Breast epithelium (tissue), 4 donors: Measurements from ENCODE around the gene LAMA1. TPM values are rescaled to one million over a fixed set of nuclear protein-coding genes. Genes with fewer than 3 reads are reported as not detected.

Source experiments
- DNase-seq, 2 donors: peaks; one replicate each; pipeline ENCODE4 v3.0.0-alpha.2; 2019; ENCODE audit warnings: low spot score in 2 of 2
- H3K27ac ChIP-seq, 2 donors: fragments of 200-600 bp; sonication (generic) in 1 of 2; one replicate each; pipeline ENCODE4 v1.5.1; 2016 to 2019; ENCODE audit warnings: mild to moderate bottlenecking in 1 of 2
- H3K27me3 ChIP-seq, 2 donors: fragments of 200-600 bp; sonication (generic) in 1 of 2; one replicate each; pipeline versions ENCODE4 v1.5.1 to v1.6.0; 2017 to 2019; ENCODE audit warnings: control low read depth in 1 of 2, mild to moderate bottlenecking in 1 of 2
- H3K36me3 ChIP-seq: fragments of 200-600 bp; one replicate; pipeline ENCODE4 v1.5.1; 2019
- H3K4me1 ChIP-seq, 2 donors: fragments of 200-600 bp; sonication (generic); one replicate each; pipeline ENCODE4 v1.5.1; 2016 to 2019; ENCODE audit warnings: control low read depth in 1 of 2
- H3K4me3 ChIP-seq, 3 donors: fragments of 200-600 bp; sonication (generic); 1 replicate in 2 of 3; 2 replicates in 1 of 3; pipeline ENCODE4 v1.5.1; 2016 to 2019; ENCODE audit warnings: mild to moderate bottlenecking in 3 of 3, moderate library complexity in 2 of 3
- H3K9me3 ChIP-seq, 2 donors: fragments of 200-600 bp; sonication (generic) in 1 of 2; one replicate each; pipeline ENCODE4 v1.5.1; 2016 to 2019; ENCODE audit warnings: control low read depth in 1 of 2
- POLR2A ChIP-seq: fragments of 450-650 bp; IDR thresholded peaks from one replicate; pipeline ENCODE4 v1.6.1; 2016; ENCODE audit warnings: antibody characterized with exemption, mild to moderate bottlenecking, moderate library complexity
- POLR2AphosphoS5 ChIP-seq, 3 donors: sonication (generic); formaldehyde crosslinking; IDR thresholded peaks; one replicate each; pipeline ENCODE4 v1.6.1; 2017; ENCODE audit warnings: antibody characterized with exemption in 3 of 3
- intact Hi-C: fragments of 100-400 bp; cut with DNase I; formaldehyde crosslinking; loops from one replicate; pipeline ENCODE4 v1.15.1; 2023; ENCODE audit warnings: low total_unique reads
- total RNA-seq, 3 donors: library from RNA; depleted of rRNA; stranded (reverse); fragments of >200 nt; gene quantifications; one replicate each; pipeline ENCODE4 v1.1.0, GENCODE V29; 2016
- TF ChIP-seq, protein P1 (sequence below), 3 donors: fragments of 450-650 bp; IDR thresholded peaks; one replicate each; pipeline ENCODE4 v1.5.1; 2016 to 2017; ENCODE audit warnings: antibody characterized with exemption in 3 of 3, mild to moderate bottlenecking in 3 of 3, moderate library complexity in 3 of 3

The LAMA1 gene
- total RNA-seq, 3 donors from 2014 or later, result 0.48 to 14.7 (median 10.2) TPM

- H3K9me3 ChIP-seq, result no peaks in the 10 kb centered on the region
- H3K27ac ChIP-seq, result no peak overlapping the region
- no peaks in the 10 kb centered on the region for H3K4me1 ChIP-seq
- no peak for DNase-seq
- no peaks in the 10 kb centered on the region for H3K36me3 ChIP-seq
- intact Hi-C loops, result no loop called here
- H3K4me3 ChIP-seq, result no peak overlapping the region
- no peaks in the 10 kb centered on the region for H3K27me3 ChIP-seq
- TF ChIP-seq POLR2A (no peak), POLR2AphosphoS5 (IDR thresholded peaks at IDR 0.05) (no peak)
- TF ChIP-seq, protein P1, sequence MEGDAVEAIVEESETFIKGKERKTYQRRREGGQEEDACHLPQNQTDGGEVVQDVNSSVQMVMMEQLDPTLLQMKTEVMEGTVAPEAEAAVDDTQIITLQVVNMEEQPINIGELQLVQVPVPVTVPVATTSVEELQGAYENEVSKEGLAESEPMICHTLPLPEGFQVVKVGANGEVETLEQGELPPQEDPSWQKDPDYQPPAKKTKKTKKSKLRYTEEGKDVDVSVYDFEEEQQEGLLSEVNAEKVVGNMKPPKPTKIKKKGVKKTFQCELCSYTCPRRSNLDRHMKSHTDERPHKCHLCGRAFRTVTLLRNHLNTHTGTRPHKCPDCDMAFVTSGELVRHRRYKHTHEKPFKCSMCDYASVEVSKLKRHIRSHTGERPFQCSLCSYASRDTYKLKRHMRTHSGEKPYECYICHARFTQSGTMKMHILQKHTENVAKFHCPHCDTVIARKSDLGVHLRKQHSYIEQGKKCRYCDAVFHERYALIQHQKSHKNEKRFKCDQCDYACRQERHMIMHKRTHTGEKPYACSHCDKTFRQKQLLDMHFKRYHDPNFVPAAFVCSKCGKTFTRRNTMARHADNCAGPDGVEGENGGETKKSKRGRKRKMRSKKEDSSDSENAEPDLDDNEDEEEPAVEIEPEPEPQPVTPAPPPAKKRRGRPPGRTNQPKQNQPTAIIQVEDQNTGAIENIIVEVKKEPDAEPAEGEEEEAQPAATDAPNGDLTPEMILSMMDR (IDR thresholded peaks at IDR 0.05), result no peak
Observed at GRCh38 chr18:7002107-7002506, 115.5 kb downstream of the LAMA1 start.

DNA sequence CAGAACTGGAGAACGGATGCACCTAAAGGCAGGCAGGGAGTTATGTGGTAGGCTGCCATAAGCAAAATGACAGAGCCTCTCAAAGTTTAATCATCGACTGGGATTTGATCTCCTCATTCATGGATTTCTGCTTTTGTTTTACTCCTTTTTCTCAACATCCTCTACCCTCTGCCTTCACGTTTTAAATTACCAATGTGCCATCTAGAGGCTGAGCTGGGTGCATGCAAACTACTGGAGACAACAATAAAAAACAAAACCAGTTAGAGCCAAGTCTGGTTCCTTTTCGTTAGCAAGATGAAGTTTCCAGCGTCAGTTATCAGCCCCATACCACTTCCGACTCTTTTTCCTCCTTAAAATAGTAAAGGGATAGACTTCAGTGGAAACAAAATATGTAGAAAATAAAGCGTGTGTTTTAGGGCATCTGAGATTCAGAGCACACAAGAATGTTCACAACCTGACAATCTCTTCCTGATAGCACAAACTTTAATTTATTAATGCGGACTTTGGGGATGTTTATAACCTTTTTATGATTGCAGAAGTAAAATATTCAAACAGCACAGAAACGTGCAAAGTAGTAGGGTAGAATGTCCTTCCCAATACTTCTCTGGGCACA, 117.0 kb downstream of the LAMA1 start:
- intact Hi-C loops, result no loop called here
- H3K27me3 ChIP-seq, result no peaks in the 10 kb centered on the region
- H3K4me1 ChIP-seq, result no peaks in the 10 kb centered on the region
- DNase-seq, result no peak
- H3K27ac ChIP-seq, result no peak overlapping the region
- no peaks in the 10 kb centered on the region for H3K9me3 ChIP-seq
- no peak overlapping the region for H3K4me3 ChIP-seq
- no peaks in the 10 kb centered on the region for H3K36me3 ChIP-seq
- TF ChIP-seq, protein P1 (IDR thresholded peaks at IDR 0.05), result peak in 1 of 3 donors; percentile 30
- TF ChIP-seq POLR2AphosphoS5 (IDR thresholded peaks at IDR 0.05), result no peak

DNA sequence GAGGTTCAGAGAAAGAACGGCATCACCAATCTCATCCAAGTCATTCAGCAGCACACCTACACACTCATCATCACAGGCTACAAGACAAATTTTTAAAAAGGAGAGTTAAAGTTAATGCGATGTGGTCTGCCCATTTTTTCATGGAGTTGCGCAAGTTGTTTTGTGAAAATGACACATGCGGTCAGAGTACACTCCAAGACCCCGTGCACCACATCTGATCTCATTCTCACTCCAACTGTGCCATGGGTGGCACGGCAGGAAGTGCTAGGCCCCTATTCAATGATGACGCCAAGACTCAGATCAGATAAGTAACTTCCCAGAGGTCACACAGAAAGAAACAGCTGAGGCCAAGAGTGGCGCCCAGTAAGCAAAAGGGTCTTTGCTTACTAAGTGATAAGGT, 119.8 kb downstream of the LAMA1 start:
- Histone ChIP-seq H3K27ac (no peak overlapping the region), H3K9me3 (no peaks in the 10 kb centered on the region), H3K4me3 (no peak overlapping the region), H3K27me3 (no peaks in the 10 kb centered on the region), H3K36me3 (no peaks in the 10 kb centered on the region), H3K4me1 (no peaks in the 10 kb centered on the region)
- TF ChIP-seq, protein P1 (IDR thresholded peaks at IDR 0.05), result no peak
- no peak for TF ChIP-seq POLR2A
- no peak for TF ChIP-seq POLR2AphosphoS5 (IDR thresholded peaks at IDR 0.05)
- no peak for DNase-seq
- intact Hi-C loops, result no loop called here

DNA sequence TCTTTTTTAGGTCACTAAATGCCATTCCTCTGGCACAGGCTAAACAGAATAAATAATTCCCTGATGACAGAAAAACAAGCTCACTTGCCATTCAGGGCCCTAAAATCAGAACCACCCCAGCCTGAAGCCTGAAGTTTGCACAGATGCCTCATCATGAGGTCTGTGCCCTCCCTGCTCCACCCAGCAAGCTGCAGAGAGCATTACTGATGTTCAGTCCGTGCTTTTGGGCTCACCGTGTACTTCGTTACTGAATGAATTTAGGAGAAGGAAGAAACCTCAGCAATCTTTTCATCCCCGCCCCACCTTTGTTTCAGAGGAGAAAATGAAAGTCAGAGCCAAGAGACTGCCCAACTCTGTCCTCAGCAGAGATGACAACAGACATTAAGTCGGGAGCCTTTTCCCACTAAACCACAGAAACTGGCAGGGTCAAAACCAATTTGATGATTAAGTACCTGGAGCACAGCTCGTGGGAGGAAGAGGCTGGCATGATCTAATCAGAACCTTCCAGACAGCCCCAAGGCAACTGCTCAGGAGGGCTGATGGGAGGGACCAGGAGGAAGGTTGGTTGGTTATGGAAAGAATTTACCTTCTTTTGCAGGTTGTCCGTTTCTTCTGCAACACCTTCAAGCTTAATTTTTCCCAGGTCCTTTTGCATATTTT, 122.7 kb downstream of the LAMA1 start:
- Histone ChIP-seq H3K27me3 (no peaks in the 10 kb centered on the region), H3K4me3 (peak overlapping the region in 2 of 3 donors; percentile 26 to 38), H3K4me1 (no peaks in the 10 kb centered on the region), H3K36me3 (no peaks in the 10 kb centered on the region), H3K9me3 (no peaks in the 10 kb centered on the region), H3K27ac (peak overlapping the region; percentile 64 to 69)
- intact Hi-C loops, result no loop called here
- no peak for DNase-seq
- TF ChIP-seq, protein P1 (IDR thresholded peaks at IDR 0.05), result no peak
- TF ChIP-seq POLR2AphosphoS5 (IDR thresholded peaks at IDR 0.05) (no peak), POLR2A (no peak)

DNA sequence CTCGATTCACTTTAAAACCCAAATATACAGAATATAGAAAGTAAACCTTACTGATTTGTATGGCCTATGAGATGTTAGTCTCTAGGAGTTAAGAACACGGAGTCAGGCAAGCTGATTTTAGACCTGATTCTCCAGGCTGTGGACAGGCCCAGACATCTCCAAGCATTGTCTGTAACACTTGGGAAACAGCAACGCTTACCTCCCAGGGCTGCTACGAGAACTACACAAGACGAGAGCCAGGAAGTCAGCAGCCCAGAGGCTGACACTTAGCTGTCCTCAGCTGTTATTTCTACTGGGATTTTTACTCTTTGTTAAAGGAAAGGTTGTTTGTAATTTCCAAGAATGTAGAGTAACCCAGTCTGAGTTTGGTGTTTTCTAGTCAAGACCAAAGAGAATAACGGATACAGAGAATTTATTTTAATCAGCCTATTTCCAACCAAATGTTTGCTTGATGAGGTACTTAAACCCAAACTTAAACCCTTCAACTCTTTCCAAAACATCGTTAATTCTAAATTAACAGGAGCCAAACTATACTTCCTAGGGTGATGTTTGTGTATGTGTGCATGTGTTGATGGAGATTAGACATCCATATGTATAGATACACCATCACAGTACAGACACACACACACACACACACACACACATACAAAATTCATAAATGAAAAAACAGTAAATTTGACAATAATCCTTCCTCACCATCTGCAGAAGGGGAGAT, 123.4 kb downstream of the LAMA1 start:
- peak overlapping the region; percentile 64 to 69 for H3K27ac ChIP-seq
- intact Hi-C loops, result no loop called here

More for the DNA sequence above, 123.4 kb downstream of the LAMA1 start:
- TF ChIP-seq, protein P1 (IDR thresholded peaks at IDR 0.05), result no peak
- no peak for TF ChIP-seq POLR2AphosphoS5 (IDR thresholded peaks at IDR 0.05)
- TF ChIP-seq POLR2A, result no peak
- Histone ChIP-seq H3K4me3 (no peak overlapping the region), H3K9me3 (no peaks in the 10 kb centered on the region), H3K4me1 (no peaks in the 10 kb centered on the region), H3K36me3 (no peaks in the 10 kb centered on the region), H3K27me3 (no peaks in the 10 kb centered on the region)
- DNase-seq, result peak in 1 of 2 donors; percentile 60
